ENCODE data around the gene KCNK10. TPM values are rescaled to one million over a fixed set of nuclear protein-coding genes. Genes with fewer than 3 reads are reported as not detected.
A peak's percentile ranks its signal among the peaks of the same experiment; 100 is the strongest.

The KCNK10 gene
- total RNA-seq, 1 donor from 2014 or later, result not detected

- ATAC-seq (no peak), DNase-seq (ENCODE audit: low spot score) (no peak)
- intact Hi-C loops (cut with DNase I), result no loop called here
These were observed 592 bp upstream of the KCNK10 start for GRCh38 chr14:88323523-88324199.

GRCh38 chr14:88322504-88323085 is 474 bp downstream of the KCNK10 start:
- intact Hi-C loops (cut with DNase I), result no loop called here
- no peak for ATAC-seq

GRCh38 chr14:88321692-88322503 is 1.2 kb downstream of the KCNK10 start:
- no peak for DNase-seq (ENCODE audit: low spot score)
- no peak for ATAC-seq
- intact Hi-C loops (cut with DNase I), result no loop called here

More at GRCh38 chr14:88322504-88323085, 474 bp downstream of the KCNK10 start:
- no peak for DNase-seq (ENCODE audit: low spot score)

- ATAC-seq, result no peak
- intact Hi-C loops (cut with DNase I), result no loop called here
- no peak for DNase-seq (ENCODE audit: low spot score)
These were observed 4.7 kb downstream of the KCNK10 start for GRCh38 chr14:88318406-88318805.

- intact Hi-C loops (cut with DNase I), result no loop called here
These were observed 6.5 kb downstream of the KCNK10 start for GRCh38 chr14:88316521-88316920.

GRCh38 chr14:88312257-88312656 is 10.8 kb downstream of the KCNK10 start:
- ATAC-seq (no peak), DNase-seq (ENCODE audit: low spot score) (no peak)
- intact Hi-C loops (cut with DNase I), result no loop called here

More at GRCh38 chr14:88316521-88316920, 6.5 kb downstream of the KCNK10 start:
- DNase-seq (ENCODE audit: low spot score), result no peak
- no peak for ATAC-seq

GRCh38 chr14:88311780-88312179 is 11.3 kb downstream of the KCNK10 start:
- no peak for ATAC-seq

GRCh38 chr14:88310449-88310848 is 12.6 kb downstream of the KCNK10 start:
- DNase-seq (ENCODE audit: low spot score) (no peak), ATAC-seq (no peak)
- intact Hi-C loops (cut with DNase I), result no loop called here

More at GRCh38 chr14:88311780-88312179, 11.3 kb downstream of the KCNK10 start:
- intact Hi-C loops (cut with DNase I), result no loop called here
- no peak for DNase-seq (ENCODE audit: low spot score)

GRCh38 chr14:88310021-88310420 is 13.0 kb downstream of the KCNK10 start:
- intact Hi-C loops (cut with DNase I), result no loop called here
- DNase-seq (ENCODE audit: low spot score) (no peak), ATAC-seq (no peak)

GRCh38 chr14:88305528-88306322 is 17.3 kb downstream of the KCNK10 start:
- DNase-seq (ENCODE audit: low spot score) (no peak), ATAC-seq (no peak)
- intact Hi-C loops (cut with DNase I), result no loop called here

- intact Hi-C loops (cut with DNase I), result no loop called here
- no peak for ATAC-seq
- no peak for DNase-seq (ENCODE audit: low spot score)
These were observed 20.0 kb downstream of the KCNK10 start for GRCh38 chr14:88303041-88303440.

GRCh38 chr14:88301381-88301780 is 21.7 kb downstream of the KCNK10 start:
- no peak for DNase-seq (ENCODE audit: low spot score)
- no peak for ATAC-seq
- intact Hi-C loops (cut with DNase I), result no loop called here

- DNase-seq (ENCODE audit: low spot score) (no peak), ATAC-seq (no peak)
- intact Hi-C loops (cut with DNase I), result no loop called here
These were observed 22.3 kb downstream of the KCNK10 start for GRCh38 chr14:88300817-88301216.

- DNase-seq (ENCODE audit: low spot score) (no peak), ATAC-seq (peak; percentile 53)
- intact Hi-C loops (cut with DNase I), result no loop called here
These were observed 23.1 kb downstream of the KCNK10 start for GRCh38 chr14:88299865-88300530.

GRCh38 chr14:88297306-88297705 is 25.8 kb downstream of the KCNK10 start:
- ATAC-seq (no peak), DNase-seq (ENCODE audit: low spot score) (no peak)
- intact Hi-C loops (cut with DNase I), result no loop called here

- ATAC-seq (no peak), DNase-seq (ENCODE audit: low spot score) (no peak)
- intact Hi-C loops (cut with DNase I), result no loop called here
These were observed 26.7 kb downstream of the KCNK10 start for GRCh38 chr14:88296351-88296750.

- DNase-seq (ENCODE audit: low spot score) (no peak), ATAC-seq (no peak)
- intact Hi-C loops (cut with DNase I), result no loop called here
These were observed 33.1 kb downstream of the KCNK10 start for GRCh38 chr14:88289996-88290395.

- DNase-seq (ENCODE audit: low spot score) (no peak), ATAC-seq (no peak)
- intact Hi-C loops (cut with DNase I), result no loop called here
These were observed 33.8 kb downstream of the KCNK10 start for GRCh38 chr14:88289234-88289633.

GRCh38 chr14:88286309-88286708 is 36.8 kb downstream of the KCNK10 start:
- DNase-seq (ENCODE audit: low spot score) (no peak), ATAC-seq (no peak)
- intact Hi-C loops (cut with DNase I), result no loop called here
